HepG2 (cell line): ENCODE results near the gene DCAF8. TPM values are rescaled to one million over a fixed set of nuclear protein-coding genes. Genes with fewer than 3 reads are reported as not detected.

Experiments
- ATAC-seq: fragments of 200-7000 bp; cut with Tn5 transposase; 3 replicates; pipeline ENCODE4 v1.9.1; 2020; ENCODE audit warnings: mild to moderate bottlenecking, moderate library complexity
- BruUV-seq: library from RNA; stranded (reverse); fragments of 400-500 nt; replicated peaks from 2 replicates; lab custom pipeline; 2021; lab: Mats Ljungman, UMichigan
- CTCF ChIA-PET: fragments of 300-600 bp; formaldehyde crosslinking; extraction: SDS; loops from one replicate; lab custom pipeline; 2021; ENCODE audit warnings: low total read pairs, inconsistent platforms, low intra/inter-chr PET ratio; lab: Yijun Ruan, JAX
- POLR2A ChIA-PET: fragments of 350-600 bp; sonication (Branson Sonifier 250); formaldehyde crosslinking; loops from one replicate; lab custom pipeline; 2020; ENCODE audit warnings: antibody characterized with exemption, inconsistent platforms; lab: Yijun Ruan, JAX
- DNase-seq: peaks from one replicate; pipeline ENCODE4 v3.0.0-alpha.2; 2015; ENCODE audit warnings: low spot score
- FAIRE-seq: peaks from 3 replicates; lab custom pipeline; 2011; peaks lifted over from hg19 to GRCh38; lab: Jason Lieb, UNC
- H2AFZ ChIP-seq: one replicate; pipeline ENCODE4 v1.6.1; 2011; ENCODE audit warnings: low read length, inconsistent platforms
- H3K27ac ChIP-seq: fragments of 300-600 bp; 3 replicates; pipeline ENCODE4 v1.8.0; 2011; ENCODE audit warnings: mixed run types, mild to moderate bottlenecking, mixed read lengths, low read length, inconsistent platforms; ENCODE audit not compliant: insufficient read depth; ENCODE audit errors: extremely low read length
- H3K27me3 ChIP-seq, 2 experiments: fragments of 200-600 bp in 1 of 2; 2 replicates in 1 of 2; 3 replicates in 1 of 2; pipeline versions ENCODE4 v1.6.0 to v1.8.0; 2011; ENCODE audit warnings: low read length in 2 of 2, mild to moderate bottlenecking in 2 of 2, moderate library complexity in 2 of 2, inconsistent platforms in 1 of 2; ENCODE audit not compliant: insufficient read depth in 2 of 2, control insufficient read depth in 1 of 2
- H3K36me3 ChIP-seq, 2 experiments: fragments of 200-600 bp in 1 of 2; replicated peaks in 1 of 2; 2 replicates in 1 of 2; 3 replicates in 1 of 2; pipeline versions ENCODE4 v1.5.1 to v1.8.0; 2011; ENCODE audit warnings: low read length in 2 of 2, inconsistent platforms in 1 of 2; ENCODE audit not compliant: insufficient read depth in 2 of 2, control insufficient read depth in 1 of 2
- H3K4me1 ChIP-seq: 2 replicates; pipeline ENCODE4 v1.5.1; 2012; ENCODE audit warnings: low read length, inconsistent platforms; ENCODE audit not compliant: insufficient read depth
- H3K4me2 ChIP-seq: 2 replicates; pipeline ENCODE4 v1.6.0; 2011; ENCODE audit warnings: low read depth, low read length, inconsistent platforms
- H3K4me3 ChIP-seq, 3 experiments: fragments of 200-600 bp in 1 of 3; sonication (generic), shearing (Covaris generic) in 1 of 3; replicated peaks in 1 of 3; 2 replicates each; pipeline ENCODE4 v1.5.1; 2011 to 2016; ENCODE audit warnings: low read length in 3 of 3, inconsistent platforms in 2 of 3, low read depth in 2 of 3, mild to moderate bottlenecking in 2 of 3, control low read depth in 1 of 3, mixed read lengths in 1 of 3; ENCODE audit not compliant: insufficient read depth in 1 of 3
- H3K79me2 ChIP-seq: one replicate; pipeline ENCODE4 v1.6.1; 2011; ENCODE audit warnings: low read length, inconsistent platforms; ENCODE audit not compliant: insufficient read depth
- H3K9ac ChIP-seq: 2 replicates; pipeline ENCODE4 v1.6.0; 2011; ENCODE audit warnings: mild to moderate bottlenecking, low read depth, low read length, inconsistent platforms; ENCODE audit not compliant: insufficient read depth
- H3K9me3 ChIP-seq: 2 replicates; pipeline ENCODE4 v1.5.1; 2012; ENCODE audit warnings: mild to moderate bottlenecking, low read length
- H4K20me1 ChIP-seq: 2 replicates; pipeline ENCODE4 v1.6.0; 2011; ENCODE audit warnings: inconsistent platforms, mild to moderate bottlenecking, low read length, moderate library complexity; ENCODE audit not compliant: insufficient read depth
- ASH2L ChIP-seq: fragments of 300-600, 200-600 bp; sonication (generic); IDR thresholded peaks from 2 replicates; pipeline ENCODE4 v1.7.0; 2017; ENCODE audit warnings: low read depth, mild to moderate bottlenecking, moderate library complexity, mixed read lengths, low read length; ENCODE audit not compliant: insufficient read length
- KDM2A ChIP-seq: sonication (generic); formaldehyde crosslinking; IDR thresholded peaks from 2 replicates; pipeline ENCODE4 v1.4.0; 2020; ENCODE audit warnings: low read depth, missing genetic modification reagents, borderline replicate concordance
- ZNF670 ChIP-seq: sonication (generic); formaldehyde crosslinking; IDR thresholded peaks from 2 replicates; pipeline ENCODE4 v1.8.0; 2022; ENCODE audit warnings: mild to moderate bottlenecking, missing genetic modification reagents, borderline replicate concordance
- WGBS: methylation state at CpG from one replicate; pipeline ENCODE4 v1.1.6; 2017; ENCODE audit warnings: low lambda C conversion rate; 5-methylcytosine and 5-hydroxymethylcytosine counted together
- in situ Hi-C: cut with HindIII; loops from 2 replicates; pipeline ENCODE4 v1.10.0; 2017; ENCODE audit warnings: low pct_unique_long_range_greater_than_20kb; ENCODE audit not compliant: extremely low pct_ligation_motif_present
- intact Hi-C: fragments of 100-400 bp; cut with micrococcal nuclease; formaldehyde crosslinking; loops from one replicate; pipeline ENCODE4 v1.10.0; 2022; ENCODE audit not compliant: unreplicated experiment
- polyA plus RNA-seq, 8 experiments: library from polyadenylated mRNA; depleted of rRNA in 3 of 8; stranded (reverse) in 7 of 8; unstranded in 1 of 8; fragments of >200 nt; fragmentation: Illumina TruSeq in 4 of 8; extraction: Trizol in 4 of 8; gene quantifications; 2 replicates each; pipeline versions ENCODE4 v1.2.1 to v1.2.3, GENCODE V29; 2011 to 2016; ENCODE audit warnings: low read depth in 4 of 8, missing spikeins in 1 of 8, mixed read lengths in 1 of 8; ENCODE audit not compliant: insufficient read depth in 1 of 8
- total RNA-seq, 5 experiments: library from RNA; depleted of rRNA; stranded (reverse); fragments of >200 nt; fragmentation: Illumina TruSeq; extraction: Trizol; gene quantifications; 2 replicates each; pipeline ENCODE4 v1.2.3, GENCODE V29; 2016; ENCODE audit warnings: low read depth in 1 of 5

DCAF8 gene
- total and polyA plus RNA-seq, 2 of the 13 experiments (the other 11 are each of a cell fraction or from before 2014, with no cell fraction given): 73.4 to 79.8 TPM

GRCh38 chr1:160204526-160205241, 57.7 kb downstream of the DCAF8 start:
- Histone ChIP-seq H4K20me1 (no peaks in the 10 kb centered on the region), H3K4me2 (peak overlapping the region; percentile 70), H2AFZ (peak overlapping the region; percentile 31), H3K9me3 (no peaks in the 10 kb centered on the region), H3K36me3 (no peaks in the 10 kb centered on the region; a peak in 1 of 5 replicates), H3K9ac (no peak overlapping the region; the same call in 1 of the 2 replicates), H3K4me3 (peak overlapping the region in 2 of 3 experiments; percentile 39 to 60; a peak in 4 of 6 replicates), H3K27ac (no peak overlapping the region)
- ChIA-PET POLR2A (interaction anchor here (1.2 to 1.7 kb wide), 2 partner anchors 11 to 57 kb away, joined by 4 read pairs; partner anchors contain the start of gene DCAF8), CTCF (no interaction called here)
- WGBS: 21% methylated on average over 6 of the region's 7 CpGs
- FAIRE-seq: no peak
- intact Hi-C loops: no loop called here
- in situ Hi-C loops: no loop called here
- DNase-seq: no peak
- peak; percentile 32 for ATAC-seq
- no TSS peak for BruUV-seq
- TF ChIP-seq KDM2A (CRISPR knock-in tag) (no peak), ASH2L (peak; percentile 3)
- TF ChIP-seq, all 625 proteins: peak for 1
- peaks cover 27% of the 10 kb centered on the region for H3K4me1 ChIP-seq
- peaks cover 2% of the 10 kb centered on the region for H3K79me2 ChIP-seq
- peaks cover 0 to 1% of the 10 kb centered on the region in 2 experiments; a peak in 2 of 5 replicates for H3K27me3 ChIP-seq

GRCh38 chr1:160200786-160201185, 61.6 kb downstream of the DCAF8 start:
- intact Hi-C loops: no loop called here

More at GRCh38 chr1:160200786-160201185, 61.6 kb downstream of the DCAF8 start:
- Histone ChIP-seq H3K9me3 (no peaks in the 10 kb centered on the region), H3K27me3 (peaks cover 1 to 11% of the 10 kb centered on the region in 2 experiments; a peak in 2 of 5 replicates), H4K20me1 (no peaks in the 10 kb centered on the region), H3K4me3 (no peak overlapping the region), H3K9ac (no peak overlapping the region), H2AFZ (no peak overlapping the region), H3K4me2 (no peak overlapping the region), H3K4me1 (peaks cover 11% of the 10 kb centered on the region), H3K27ac (no peak overlapping the region), H3K79me2 (peaks cover 2% of the 10 kb centered on the region), H3K36me3 (no peaks in the 10 kb centered on the region)
- in situ Hi-C loops: no loop called here
- ChIA-PET POLR2A (no interaction called here), CTCF (no interaction called here)
- no peak for FAIRE-seq
- ATAC-seq: no peak
- 47% methylated on average over 4 of the region's 4 CpGs for WGBS
- no peak for TF ChIP-seq ZNF670 (CRISPR knock-in tag)
- BruUV-seq: no TSS peak
- DNase-seq: no peak
